AG04450 (cell line): ENCODE data around the gene RPS19BP1. TPM values are rescaled to one million over a fixed set of nuclear protein-coding genes. Genes with fewer than 3 reads are reported as not detected.
"Not testable (repeated sequence)": the region's sequence is repeated elsewhere in the genome, so short reads cannot be mapped to it uniquely, and the experiment has no call there.

Experiments
- CTCF ChIA-PET: fragments of 300-600, 350-600 bp; formaldehyde crosslinking; extraction: SDS; loops from one replicate; lab custom pipeline; 2022; ENCODE audit warnings: antibody characterized with exemption, inconsistent platforms; lab: Charles Lee
- POLR2A ChIA-PET: fragments of 350-600 bp; formaldehyde crosslinking; extraction: SDS; loops from one replicate; lab custom pipeline; 2021; ENCODE audit warnings: antibody characterized with exemption, inconsistent platforms; lab: Yijun Ruan, JAX
- DNase-seq: peaks from one replicate; pipeline ENCODE4 v3.0.0-alpha.2; 2011; ENCODE audit warnings: low read depth, low spot score
- H3K27ac ChIP-seq: one replicate; pipeline ENCODE4 v1.5.1; 2012; ENCODE audit warnings: low read depth, low read length, control low read depth
- H3K27me3 ChIP-seq: one replicate; pipeline ENCODE4 v1.6.0; 2012; ENCODE audit warnings: low read length; ENCODE audit not compliant: control insufficient read depth, insufficient read depth
- H3K4me3 ChIP-seq: 2 replicates; pipeline ENCODE4 v1.5.1; 2011; ENCODE audit warnings: mild to moderate bottlenecking, low read depth, low read length, control low read depth
- H3K9me3 ChIP-seq: 2 replicates; pipeline ENCODE4 v1.5.1; 2012; ENCODE audit warnings: low read length; ENCODE audit not compliant: control insufficient read depth, insufficient read depth
- polyA plus RNA-seq: library from polyadenylated mRNA; depleted of rRNA; stranded (reverse); fragments of >200 nt; gene quantifications from 2 replicates; pipeline ENCODE4 v1.2.3, GENCODE V29; 2011
- TF ChIP-seq, protein P1 (sequence below): IDR thresholded peaks from 2 replicates; pipeline ENCODE4 v1.5.1; 2011; ENCODE audit warnings: low read depth, low read length, control low read depth, inconsistent platforms

RPS19BP1 gene
- polyA plus RNA-seq, 1 experiment, result 50.8 TPM

DNA sequence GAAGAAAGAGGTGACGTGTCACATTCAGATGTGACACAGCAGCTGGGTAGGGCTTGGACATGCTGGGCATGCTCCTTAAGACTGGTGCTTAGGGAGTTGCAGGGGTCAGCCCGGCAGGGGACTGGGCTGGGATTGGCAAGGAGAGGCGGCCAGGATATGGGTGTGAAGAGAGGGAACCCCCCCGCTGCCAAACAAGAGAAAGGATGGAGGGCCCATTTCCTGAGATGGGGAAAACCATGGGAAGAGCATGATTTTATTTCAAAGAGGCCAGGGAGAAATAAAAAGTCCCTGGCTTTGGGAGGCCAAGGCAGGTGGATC is 6.9 kb downstream of the RPS19BP1 start:
- no peak overlapping the region for H3K27ac ChIP-seq
- no peak for DNase-seq
- CTCF ChIA-PET, result interaction anchor here (2.0 kb wide), 1 partner anchor 32 kb away, joined by 6 read pairs; no protein-coding TSS in a partner anchor
- POLR2A ChIA-PET, result interaction anchor here (1.7 to 1.8 kb wide), 2 partner anchors 126 to 206 kb away, joined by 5 to 6 read pairs; partner anchors contain the start of genes RPL3 and TAB1
- H3K4me3 ChIP-seq, result no peak overlapping the region
- TF ChIP-seq, protein P1, sequence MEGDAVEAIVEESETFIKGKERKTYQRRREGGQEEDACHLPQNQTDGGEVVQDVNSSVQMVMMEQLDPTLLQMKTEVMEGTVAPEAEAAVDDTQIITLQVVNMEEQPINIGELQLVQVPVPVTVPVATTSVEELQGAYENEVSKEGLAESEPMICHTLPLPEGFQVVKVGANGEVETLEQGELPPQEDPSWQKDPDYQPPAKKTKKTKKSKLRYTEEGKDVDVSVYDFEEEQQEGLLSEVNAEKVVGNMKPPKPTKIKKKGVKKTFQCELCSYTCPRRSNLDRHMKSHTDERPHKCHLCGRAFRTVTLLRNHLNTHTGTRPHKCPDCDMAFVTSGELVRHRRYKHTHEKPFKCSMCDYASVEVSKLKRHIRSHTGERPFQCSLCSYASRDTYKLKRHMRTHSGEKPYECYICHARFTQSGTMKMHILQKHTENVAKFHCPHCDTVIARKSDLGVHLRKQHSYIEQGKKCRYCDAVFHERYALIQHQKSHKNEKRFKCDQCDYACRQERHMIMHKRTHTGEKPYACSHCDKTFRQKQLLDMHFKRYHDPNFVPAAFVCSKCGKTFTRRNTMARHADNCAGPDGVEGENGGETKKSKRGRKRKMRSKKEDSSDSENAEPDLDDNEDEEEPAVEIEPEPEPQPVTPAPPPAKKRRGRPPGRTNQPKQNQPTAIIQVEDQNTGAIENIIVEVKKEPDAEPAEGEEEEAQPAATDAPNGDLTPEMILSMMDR, result no peak
- no peaks in the 10 kb centered on the region for H3K27me3 ChIP-seq
- H3K9me3 ChIP-seq, result peaks cover 2% of the 10 kb centered on the region; the same call in 1 of the 2 replicates

DNA sequence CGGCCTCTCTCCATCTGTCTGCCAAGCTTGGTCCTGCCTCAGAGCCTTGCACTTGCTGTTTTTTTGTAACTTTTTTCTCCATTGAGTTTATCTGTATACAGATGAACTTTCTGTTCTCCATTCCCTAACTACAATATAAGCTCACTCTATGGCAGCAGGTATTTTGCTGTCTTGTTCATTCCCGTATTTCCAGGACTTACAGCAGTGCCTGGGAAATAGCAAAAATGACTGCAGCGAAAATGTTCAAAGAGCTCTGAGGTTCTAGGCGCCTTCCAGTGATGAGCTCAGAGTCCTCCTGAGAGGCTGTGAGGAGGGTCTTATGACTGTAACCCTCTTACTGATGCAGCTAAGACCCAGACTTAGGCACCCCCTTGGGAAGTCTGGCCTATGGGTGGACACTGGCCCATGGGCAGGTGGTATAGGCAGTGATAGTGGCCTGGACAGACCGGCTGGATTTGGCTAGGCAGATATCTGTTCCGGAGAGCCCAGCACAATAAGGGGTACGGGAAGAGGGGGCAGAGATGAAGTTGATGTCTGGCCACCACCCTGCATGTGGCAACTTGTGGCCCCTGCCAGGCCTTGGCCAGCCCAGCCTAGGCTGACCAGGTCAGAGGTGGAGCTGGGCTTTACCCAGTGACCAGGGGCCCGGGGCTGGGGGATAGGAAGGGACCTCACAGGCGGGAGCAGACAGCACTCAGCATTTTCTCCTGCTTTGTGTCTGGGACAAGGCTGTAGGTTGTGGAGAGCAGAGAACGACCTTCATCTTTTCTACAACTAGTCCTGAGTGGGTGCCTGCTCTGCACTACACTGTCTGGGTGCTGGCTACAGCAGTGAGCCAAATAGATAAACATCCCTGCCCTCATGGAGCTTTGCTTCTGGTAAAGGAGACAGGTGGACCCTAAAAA is 7.5 kb downstream of the RPS19BP1 start:
- Histone ChIP-seq H3K27ac (peak overlapping the region; percentile 39), H3K4me3 (no peak overlapping the region), H3K9me3 (peaks cover 4% of the 10 kb centered on the region; the same call in 1 of the 2 replicates), H3K27me3 (no peaks in the 10 kb centered on the region)
- CTCF ChIA-PET, result interaction anchor here (1.2 to 2.0 kb wide), 2 partner anchors 10 to 31 kb away, joined by 5 to 6 read pairs; no protein-coding TSS in a partner anchor
- POLR2A ChIA-PET, result interaction anchor here (0.6 to 1.8 kb wide), 6 partner anchors 8 to 653 kb away, joined by 3 to 6 read pairs (median 4); partner anchors contain the start of genes RPL3, RPS19BP1, TAB1 and TNRC6B
- no peak for DNase-seq
- TF ChIP-seq, protein P1, result no peak

DNA sequence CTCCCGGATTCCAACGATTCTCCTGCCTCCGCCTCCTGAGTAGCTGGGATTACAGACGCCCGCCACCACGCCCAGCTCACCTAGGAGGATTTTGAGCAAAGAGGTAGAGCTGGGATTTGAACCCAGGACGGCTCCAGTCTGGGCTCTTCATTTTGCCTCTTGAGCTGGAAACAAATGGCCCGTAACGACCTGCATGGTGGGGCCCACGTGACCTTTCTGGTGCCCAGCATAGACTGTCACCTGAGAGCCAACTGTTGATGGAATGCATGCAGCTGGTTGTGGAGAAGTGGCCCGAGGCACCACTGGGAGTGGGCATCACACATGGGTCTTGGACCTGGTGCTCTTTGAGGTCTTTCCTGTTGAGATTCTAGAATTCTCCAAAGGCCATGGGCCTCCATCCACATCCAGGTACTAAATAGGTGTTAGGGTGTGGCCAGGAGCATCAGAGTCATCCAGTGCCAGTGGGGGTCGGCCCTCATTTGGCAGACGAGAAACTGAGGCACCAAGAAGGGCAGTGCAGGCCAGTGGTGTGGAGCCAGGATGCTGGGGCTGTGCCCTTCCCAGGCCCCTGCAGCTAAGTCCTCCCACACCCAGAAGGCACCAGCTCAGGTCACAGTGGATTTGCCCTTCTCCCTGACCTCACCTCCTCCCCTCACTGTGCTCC is 8.3 kb downstream of the RPS19BP1 start:
- Histone ChIP-seq H3K9me3 (peaks cover 4% of the 10 kb centered on the region; the same call in 1 of the 2 replicates), H3K4me3 (no peak overlapping the region), H3K27me3 (no peaks in the 10 kb centered on the region), H3K27ac (peak overlapping the region; percentile 21)
- no peak for DNase-seq
- POLR2A ChIA-PET, result interaction anchor here (0.6 to 2.3 kb wide), 11 partner anchors 8 to 653 kb away, joined by 3 to 29 read pairs (median 4); partner anchors contain the start of genes RPL3, RPS19BP1, TAB1 and TNRC6B
- CTCF ChIA-PET, result interaction anchor here (1.2 to 2.0 kb wide), 2 partner anchors 10 to 30 kb away, joined by 5 to 6 read pairs; no protein-coding TSS in a partner anchor
- TF ChIP-seq, protein P1, result no peak

DNA sequence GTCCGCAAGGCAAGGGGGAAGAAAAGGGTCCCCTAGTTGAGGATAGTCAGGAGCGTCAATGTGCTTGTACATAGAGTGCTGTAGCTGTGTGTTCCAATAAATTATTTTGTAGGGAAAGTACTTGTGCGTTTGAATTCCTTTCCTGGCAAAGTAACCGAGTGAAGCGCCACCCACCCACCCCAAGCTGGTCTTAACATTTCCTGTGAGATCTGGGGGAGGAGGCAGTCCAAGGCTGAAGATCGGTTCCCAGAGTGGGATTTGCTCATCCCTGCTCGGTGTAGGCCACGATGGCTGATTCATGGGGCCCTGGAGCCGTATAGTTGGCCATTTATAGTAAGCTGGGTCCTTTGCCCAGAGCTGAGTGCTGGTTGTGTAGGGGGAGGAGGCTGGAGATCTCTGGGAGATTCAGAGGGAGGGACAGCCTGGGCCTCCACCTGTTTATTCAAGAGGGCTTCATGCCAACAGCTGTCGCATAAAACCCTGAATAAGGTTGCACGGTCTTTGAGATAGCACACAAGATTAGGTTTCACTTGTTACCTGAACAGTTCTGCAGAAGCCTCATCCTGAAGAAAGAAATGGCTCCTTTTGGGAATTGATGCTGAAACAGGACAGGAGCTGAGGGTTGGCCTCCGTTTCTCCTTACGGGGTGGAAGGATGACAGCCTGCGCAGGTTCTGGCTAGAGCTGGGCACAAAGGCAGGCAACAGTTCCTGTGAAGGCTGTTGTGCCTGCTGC is 9.8 kb downstream of the RPS19BP1 start:
- ChIA-PET CTCF (no interaction called here), POLR2A (interaction anchor here (1.0 to 2.3 kb wide), 9 partner anchors 10 to 522 kb away, joined by 3 to 29 read pairs (median 6); partner anchors contain the start of genes MIEF1, RPL3 and RPS19BP1)
- H3K4me3 ChIP-seq, result peak overlapping the region; percentile 87
- no peaks in the 10 kb centered on the region for H3K27me3 ChIP-seq
- DNase-seq, result no peak
- peaks cover 4% of the 10 kb centered on the region; the same call in 1 of the 2 replicates for H3K9me3 ChIP-seq
- TF ChIP-seq, protein P1, result no peak
- peak overlapping the region; percentile 49 for H3K27ac ChIP-seq

DNA sequence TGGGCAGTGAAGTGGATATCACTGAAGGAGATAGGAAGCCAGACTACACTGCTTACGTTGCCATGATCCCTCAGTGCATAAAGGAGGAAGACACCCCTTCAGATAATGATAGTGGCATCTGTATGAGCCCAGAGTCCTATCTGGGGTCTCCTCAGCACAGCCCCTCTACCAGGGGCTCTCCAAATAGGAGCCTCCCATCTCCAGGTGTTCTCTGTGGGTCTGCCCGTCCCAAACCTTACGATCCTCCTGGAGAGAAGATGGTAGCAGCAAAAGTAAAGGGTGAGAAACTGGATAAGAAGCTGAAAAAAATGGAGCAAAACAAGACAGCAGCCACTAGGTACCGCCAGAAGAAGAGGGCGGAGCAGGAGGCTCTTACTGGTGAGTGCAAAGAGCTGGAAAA is 10.5 kb downstream of the RPS19BP1 start:
- H3K9me3 ChIP-seq, H3K27ac ChIP-seq, CTCF ChIA-PET, DNase-seq, H3K27me3 ChIP-seq: not testable (repeated sequence)
- H3K4me3 ChIP-seq, result peak overlapping the region; percentile 87
- POLR2A ChIA-PET, result interaction anchor here (1.2 to 2.3 kb wide), 5 partner anchors 20 to 522 kb away, joined by 3 to 29 read pairs (median 7); partner anchors contain the start of genes MIEF1 and RPL3

DNA sequence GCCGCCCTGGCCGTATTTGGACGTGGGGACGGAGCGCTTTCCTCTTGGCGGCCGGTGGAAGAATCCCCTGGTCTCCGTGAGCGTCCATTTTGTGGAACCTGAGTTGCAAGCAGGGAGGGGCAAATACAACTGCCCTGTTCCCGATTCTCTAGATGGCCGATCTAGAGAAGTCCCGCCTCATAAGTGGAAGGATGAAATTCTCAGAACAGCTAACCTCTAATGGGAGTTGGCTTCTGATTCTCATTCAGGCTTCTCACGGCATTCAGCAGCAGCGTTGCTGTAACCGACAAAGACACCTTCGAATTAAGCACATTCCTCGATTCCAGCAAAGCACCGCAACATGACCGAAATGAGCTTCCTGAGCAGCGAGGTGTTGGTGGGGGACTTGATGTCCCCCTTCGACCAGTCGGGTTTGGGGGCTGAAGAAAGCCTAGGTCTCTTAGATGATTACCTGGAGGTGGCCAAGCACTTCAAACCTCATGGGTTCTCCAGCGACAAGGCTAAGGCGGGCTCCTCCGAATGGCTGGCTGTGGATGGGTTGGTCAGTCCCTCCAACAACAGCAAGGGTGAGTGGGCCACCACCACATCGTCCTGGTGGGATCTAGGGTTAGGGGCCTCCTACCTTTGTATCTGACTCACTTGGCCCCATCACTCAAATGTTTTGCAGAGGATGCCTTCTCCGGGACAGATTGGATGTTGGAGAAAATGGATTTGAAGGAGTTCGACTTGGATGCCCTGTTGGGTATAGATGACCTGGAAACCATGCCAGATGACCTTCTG is 11.3 kb downstream of the RPS19BP1 start:
- CTCF ChIA-PET, H3K9me3 ChIP-seq, DNase-seq, H3K27me3 ChIP-seq: not testable (repeated sequence)
- peak overlapping the region; percentile 87 for H3K4me3 ChIP-seq
- POLR2A ChIA-PET, result interaction anchor here (1.7 to 2.3 kb wide), 4 partner anchors 9 to 203 kb away, joined by 18 to 45 read pairs (median 42); partner anchors contain the start of genes MIEF1 and RPL3
- peak overlapping the region; percentile 31 for H3K27ac ChIP-seq
